GM23338 (cell line): Measurements from ENCODE around the gene CERS5. TPM values are rescaled to one million over a fixed set of nuclear protein-coding genes. Genes with fewer than 3 reads are reported as not detected.

Experiments used
- ATAC-seq: fragments of 200-7000 bp; cut with Tn5 transposase; 3 replicates; pipeline ENCODE4 v1.9.1; 2020
- DNase-seq: peaks from one replicate; pipeline ENCODE4 v3.0.0-alpha.2; 2015; ENCODE audit warnings: low spot score
- H2AFZ ChIP-seq: fragments of 200-600 bp; sonication (generic); 2 replicates; pipeline ENCODE4 v1.8.0; 2016; ENCODE audit warnings: antibody characterized with exemption, mild to moderate bottlenecking, moderate library complexity
- H3F3A ChIP-seq: fragments of 200-600 bp; sonication (generic); replicated peaks from 2 replicates; pipeline ENCODE4 v1.8.0; 2017; ENCODE audit warnings: antibody characterized with exemption, mixed run types, low read depth
- H3K27ac ChIP-seq: fragments of 200-600 bp; sonication (generic); 2 replicates; pipeline ENCODE4 v1.6.1; 2016; ENCODE audit warnings: low read depth
- H3K27me3 ChIP-seq: fragments of 200-600 bp; sonication (generic); 2 replicates; pipeline ENCODE4 v1.8.0; 2016; ENCODE audit warnings: mild to moderate bottlenecking, mixed run types, moderate library complexity; ENCODE audit not compliant: insufficient read depth
- H3K36me3 ChIP-seq: fragments of 200-600 bp; sonication (generic); 2 replicates; pipeline ENCODE4 v1.8.0; 2016; ENCODE audit warnings: mild to moderate bottlenecking; ENCODE audit not compliant: insufficient read depth
- H3K4me1 ChIP-seq: fragments of 200-600 bp; sonication (generic); 2 replicates; pipeline ENCODE4 v1.8.0; 2016; ENCODE audit warnings: mild to moderate bottlenecking, moderate library complexity; ENCODE audit not compliant: insufficient read depth
- H3K4me2 ChIP-seq: fragments of 200-600 bp; sonication (generic); 2 replicates; pipeline ENCODE4 v1.7.1; 2017; ENCODE audit warnings: mixed run types
- H3K4me3 ChIP-seq: fragments of 200-600 bp; sonication (generic); 2 replicates; pipeline ENCODE4 v1.6.1; 2016; ENCODE audit warnings: mixed run types
- H3K79me2 ChIP-seq: fragments of 200-600 bp; sonication (generic); replicated peaks from 2 replicates; pipeline ENCODE4 v1.8.0; 2017; ENCODE audit warnings: mild to moderate bottlenecking; ENCODE audit not compliant: insufficient read depth
- H3K9me2 ChIP-seq: fragments of 200-600 bp; sonication (generic); 2 replicates; pipeline ENCODE4 v1.8.0; 2017; ENCODE audit not compliant: insufficient read depth
- H4K20me1 ChIP-seq: fragments of 200-600 bp; sonication (generic); replicated peaks from 2 replicates; pipeline ENCODE4 v1.8.0; 2017; ENCODE audit warnings: mild to moderate bottlenecking; ENCODE audit not compliant: insufficient read depth
- H3K27ac Mint-ChIP-seq: 2 replicates; pipeline ENCODE4 v1.8.0; 2020; ENCODE audit warnings: inconsistent platforms, mild to moderate bottlenecking, moderate library complexity, mixed read lengths
- H3K27me3 Mint-ChIP-seq: 3 replicates; pipeline ENCODE4 v1.8.0; 2022; ENCODE audit warnings: low read depth, mild to moderate bottlenecking, moderate library complexity, mixed read lengths, inconsistent platforms; ENCODE audit not compliant: insufficient read depth, poor library complexity
- H3K36me3 Mint-ChIP-seq: 3 replicates; pipeline ENCODE4 v1.8.0; 2021; ENCODE audit warnings: low read depth, mild to moderate bottlenecking, inconsistent platforms, moderate library complexity, mixed read lengths
- H3K4me1 Mint-ChIP-seq: 3 replicates; pipeline ENCODE4 v1.8.0; 2020; ENCODE audit warnings: mild to moderate bottlenecking, inconsistent platforms, mixed read lengths
- H3K4me3 Mint-ChIP-seq: 3 replicates; pipeline ENCODE4 v1.8.0; 2021; ENCODE audit warnings: moderate library complexity, mild to moderate bottlenecking, inconsistent platforms, mixed read lengths
- H3K9me3 Mint-ChIP-seq: 3 replicates; pipeline ENCODE4 v1.8.0; 2020; ENCODE audit warnings: moderate library complexity, mild to moderate bottlenecking, inconsistent platforms, mixed read lengths
- CREB1 ChIP-seq: fragments of 250-450 bp; sonication (Bioruptor Pico); IDR thresholded peaks from 2 replicates; pipeline ENCODE4 v1.5.0; 2020; ENCODE audit warnings: low read depth, mild to moderate bottlenecking, moderate library complexity
- CTCF ChIP-seq, 2 experiments: fragments of 200-600 bp in 1 of 2; sonication (generic) in 1 of 2; conservative IDR thresholded peaks; 2 replicates each; pipeline versions ENCODE4 v1.5.1 to v1.6.1; 2016 to 2017; ENCODE audit warnings: antibody characterized with exemption in 2 of 2, low read depth in 2 of 2, mild to moderate bottlenecking in 2 of 2, moderate library complexity in 1 of 2
- ETS1 ChIP-seq: IDR thresholded peaks from 2 replicates; pipeline ENCODE4 v1.6.1; 2016; ENCODE audit warnings: antibody characterized with exemption
- EZH2 ChIP-seq: fragments of 200-600 bp; sonication (generic); IDR thresholded peaks from one replicate; pipeline ENCODE4 v1.8.0; 2017; ENCODE audit warnings: antibody characterized with exemption, mild to moderate bottlenecking, low read depth; ENCODE audit not compliant: unreplicated experiment
- EZH2phosphoT487 ChIP-seq: fragments of 200-600 bp; sonication (generic); IDR thresholded peaks from one replicate; pipeline ENCODE4 v1.8.1; 2018; ENCODE audit warnings: antibody characterized with exemption; ENCODE audit not compliant: unreplicated experiment
- JUNB ChIP-seq: IDR thresholded peaks from one replicate; pipeline ENCODE4 v1.6.1; 2016; ENCODE audit warnings: antibody characterized with exemption; ENCODE audit not compliant: unreplicated experiment
- POLR2AphosphoS5 ChIP-seq: IDR thresholded peaks from 2 replicates; pipeline ENCODE4 v1.6.1; 2016; ENCODE audit warnings: antibody characterized with exemption, low read depth
- STAT1 ChIP-seq: IDR thresholded peaks from one replicate; pipeline ENCODE4 v1.6.1; 2016; ENCODE audit warnings: antibody characterized with exemption; ENCODE audit not compliant: unreplicated experiment
- ZNF114 ChIP-seq: fragments of 250-450 bp; sonication (Bioruptor Pico); IDR thresholded peaks from 2 replicates; pipeline ENCODE4 v1.5.0; 2020; ENCODE audit warnings: mild to moderate bottlenecking, moderate library complexity
- ZNF331 ChIP-seq: fragments of 250-450 bp; sonication (Bioruptor Pico); IDR thresholded peaks from 2 replicates; pipeline ENCODE4 v1.5.0; 2020; ENCODE audit warnings: low read depth, mild to moderate bottlenecking, moderate library complexity
- polyA plus RNA-seq: library from polyadenylated mRNA; unstranded; fragments of >200 nt; fragmentation: Nextera tagmentation; extraction: Ambion mirVana; gene quantifications from 2 replicates; pipeline ENCODE4 v1.2.1, GENCODE V29; 2016
- total RNA-seq: library from RNA; depleted of rRNA; stranded (reverse); fragments of >200 nt; shearing (Covaris generic); gene quantifications from 2 replicates; pipeline ENCODE4 v1.2.3, GENCODE V29; 2014

CERS5 gene
- total and polyA plus RNA-seq, 2 experiments from 2014 or later, result 42.7 to 56.5 TPM

DNA sequence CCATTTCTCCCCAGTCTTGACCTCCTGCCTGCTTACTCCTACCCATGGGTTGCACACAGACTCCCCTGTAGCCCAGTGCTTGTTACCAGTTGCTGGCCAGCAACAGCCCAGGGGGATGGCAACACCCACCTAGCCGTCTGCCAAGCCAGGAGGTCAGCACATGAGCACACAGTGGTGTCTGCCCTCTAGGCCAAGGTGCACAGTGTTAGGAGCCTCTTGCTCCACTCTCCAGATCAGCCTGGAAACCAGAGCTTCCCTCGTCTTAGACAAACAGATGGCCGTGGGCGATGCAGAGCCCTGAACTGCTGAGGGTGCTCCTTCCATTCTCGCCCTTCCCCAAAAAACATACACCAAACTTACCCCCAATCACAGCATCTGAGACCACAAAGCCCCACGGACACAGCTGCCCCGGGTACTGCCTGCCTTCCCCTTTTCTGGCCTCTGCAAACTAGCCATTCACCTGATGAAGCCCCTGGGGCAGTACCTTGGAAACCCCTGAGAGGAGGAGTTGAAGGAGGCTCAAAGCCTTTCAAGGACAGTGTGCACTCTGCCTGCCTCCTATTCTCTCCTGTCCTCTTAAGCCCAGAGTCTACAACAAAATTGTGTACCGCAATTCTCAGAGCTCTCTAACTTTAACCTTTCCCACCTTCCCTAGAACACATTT lies 64.4 kb downstream of the CERS5 start:
- Histone ChIP-seq H3K79me2 (no peaks in the 10 kb centered on the region), H3K9me2 (no peaks in the 10 kb centered on the region), H3K4me3 (no peak overlapping the region), H3K4me1 (peaks cover 12% of the 10 kb centered on the region; the same call in 1 of the 2 replicates), H3K4me2 (no peak overlapping the region), H2AFZ (no peak overlapping the region), H3K36me3 (peaks cover 14% of the 10 kb centered on the region; the same call in 1 of the 2 replicates), H3F3A (peaks cover 8% of the 10 kb centered on the region; the same call in 1 of the 2 replicates), H4K20me1 (no peaks in the 10 kb centered on the region; the same call in 1 of the 2 replicates), H3K27ac (no peak overlapping the region), H3K27me3 (no peaks in the 10 kb centered on the region)
- TF ChIP-seq STAT1, result no peak
- Mint-ChIP-seq H3K36me3 (peaks cover 36% of the 10 kb centered on the region), H3K4me3 (no peak overlapping the region), H3K27me3 (peaks cover 11% of the 10 kb centered on the region), H3K27ac (peak overlapping the region; percentile 80), H3K4me1 (peaks cover 39% of the 10 kb centered on the region), H3K9me3 (no peaks in the 10 kb centered on the region)
- ATAC-seq, result peak; percentile 6
- peak; percentile 30 for DNase-seq

GRCh38 chr12:50102131-50102531 lies 65.0 kb downstream of the CERS5 start:
- H3K27ac ChIP-seq, result no peak overlapping the region
- 0 out of 2 replicates have a peak overlapping the region, but pooled peaks have one; percentile 60 for H3K27ac Mint-ChIP-seq

More at GRCh38 chr12:50102131-50102531, 65.0 kb downstream of the CERS5 start:
- Mint-ChIP-seq H3K4me3 (no peak overlapping the region), H3K4me1 (peaks cover 39% of the 10 kb centered on the region), H3K36me3 (peaks cover 43% of the 10 kb centered on the region), H3K27me3 (peaks cover 9% of the 10 kb centered on the region), H3K9me3 (no peaks in the 10 kb centered on the region)
- Histone ChIP-seq H3K4me2 (no peak overlapping the region), H4K20me1 (no peaks in the 10 kb centered on the region; the same call in 1 of the 2 replicates), H2AFZ (no peak overlapping the region), H3F3A (peaks cover 8% of the 10 kb centered on the region; the same call in 1 of the 2 replicates), H3K79me2 (no peaks in the 10 kb centered on the region), H3K27me3 (no peaks in the 10 kb centered on the region), H3K36me3 (peaks cover 20% of the 10 kb centered on the region), H3K9me2 (no peaks in the 10 kb centered on the region), H3K4me1 (peaks cover 12% of the 10 kb centered on the region; the same call in 1 of the 2 replicates), H3K4me3 (no peak overlapping the region)
- no peak for TF ChIP-seq CREB1 (CRISPR knock-in tag)
- no peak for TF ChIP-seq EZH2
- TF ChIP-seq ZNF114 (CRISPR knock-in tag), result no peak
- no peak for TF ChIP-seq EZH2phosphoT487
- TF ChIP-seq POLR2AphosphoS5, result no peak
- no peak for TF ChIP-seq ZNF331 (CRISPR knock-in tag)
- no peak for TF ChIP-seq JUNB
- no peak for TF ChIP-seq ETS1
- no peak for TF ChIP-seq CTCF (conservative IDR thresholded peaks at IDR 0.05; ENCODE audit: low read depth in 2 of 2)
- DNase-seq (no peak), ATAC-seq (no peak)
